HG03097 (cell line): Measurements from ENCODE around the gene SNAI1.
A peak's percentile ranks its signal among the peaks of the same experiment; 100 is the strongest.
"Not testable (repeated sequence)": the region's sequence is repeated elsewhere in the genome, so short reads cannot be mapped to it uniquely, and the experiment has no call there.

Source experiments
- ATAC-seq: cut with Tn5 transposase; IDR thresholded peaks from one replicate; pipeline ENCODE4 v1.9.1; 2021; ENCODE audit not compliant: unreplicated experiment, low FRiP score

The SNAI1 gene

GRCh38 chr20:49982346-49983122, at the start of gene SNAI1:
Gene SNAI1 (plus strand): TSS chr20:49982980. CDS start chr20:49983060, 80 bp downstream.
- ATAC-seq = peak; percentile 68

- no peak for ATAC-seq
Observed at GRCh38 chr20:49935746-49936152, 47.0 kb upstream of the SNAI1 start.

- peak; percentile 45 for ATAC-seq
Observed at GRCh38 chr20:49936153-49937026, 46.4 kb upstream of the SNAI1 start, which contains the start of gene RNF114. Gene RNF114 (plus strand): TSS chr20:49936397. CDS start chr20:49936413, 16 bp downstream.

- ATAC-seq = no peak
Observed at GRCh38 chr20:49937027-49937929, 45.5 kb upstream of the SNAI1 start.

GRCh38 chr20:49938173-49939163, 44.3 kb upstream of the SNAI1 start:
- ATAC-seq = no peak

GRCh38 chr20:49941456-49941855, 41.3 kb upstream of the SNAI1 start:
- no peak for ATAC-seq

GRCh38 chr20:49942303-49942702, 40.5 kb upstream of the SNAI1 start:
- no peak for ATAC-seq

- ATAC-seq = no peak
Observed at GRCh38 chr20:49942942-49943341, 39.8 kb upstream of the SNAI1 start.

GRCh38 chr20:49945306-49945700, 37.5 kb upstream of the SNAI1 start:
- no peak for ATAC-seq

GRCh38 chr20:49945701-49946477, 36.9 kb upstream of the SNAI1 start:
- no peak for ATAC-seq

- no peak for ATAC-seq
Observed at GRCh38 chr20:49948178-49948577, 34.6 kb upstream of the SNAI1 start.

- ATAC-seq = no peak
Observed at GRCh38 chr20:49948809-49949507, 33.8 kb upstream of the SNAI1 start.

GRCh38 chr20:49951151-49951550, 31.6 kb upstream of the SNAI1 start:
- ATAC-seq = no peak

GRCh38 chr20:49955167-49955566, 27.6 kb upstream of the SNAI1 start:
- ATAC-seq = no peak

GRCh38 chr20:49955830-49956396, 26.9 kb upstream of the SNAI1 start:
- not testable (repeated sequence) for ATAC-seq

- no peak for ATAC-seq
Observed at GRCh38 chr20:49956689-49957088, 26.1 kb upstream of the SNAI1 start.

- ATAC-seq = not testable (repeated sequence)
Observed at GRCh38 chr20:49957089-49957938, 25.5 kb upstream of the SNAI1 start.
